ENCODE data around the gene MAGI1.

GRCh38 chr3:65858749-65859148 lies 180.0 kb downstream of the MAGI1 start:
- TF ChIP-seq CTCF (IDR thresholded peaks at IDR 0.05), result no peak
- TF ChIP-seq GABPB1 (CRISPR knock-in tag; IDR thresholded peaks at IDR 0.05), result no peak
- no peak for TF ChIP-seq IRF2 (CRISPR knock-in tag; IDR thresholded peaks at IDR 0.05; ENCODE audit: borderline replicate concordance, low read depth)
- no peak for TF ChIP-seq HMGXB4 (CRISPR knock-in tag; IDR thresholded peaks at IDR 0.05)
- TF ChIP-seq MAX (CRISPR knock-in tag; IDR thresholded peaks at IDR 0.05), result no peak
- TF ChIP-seq SP1 (CRISPR knock-in tag; conservative IDR thresholded peaks at IDR 0.05), result no peak
- no peak for TF ChIP-seq GRHL2 (CRISPR knock-in tag; IDR thresholded peaks at IDR 0.05; ENCODE audit: insufficient replicate concordance, severe bottlenecking)
- no peak for TF ChIP-seq ETV6 (CRISPR knock-in tag; IDR thresholded peaks at IDR 0.05)
- no peak for TF ChIP-seq FOXP4 (CRISPR knock-in tag; IDR thresholded peaks at IDR 0.05)
- no peak for TF ChIP-seq PRRX2 (CRISPR knock-in tag; IDR thresholded peaks at IDR 0.05)
- TF ChIP-seq MLX (CRISPR knock-in tag; IDR thresholded peaks at IDR 0.05), result no peak

Data from WTC11 (cell line).